SK-N-DZ (cell line): Measurements from ENCODE around the gene RTN3.
A peak's percentile ranks its signal among the peaks of the same experiment; 100 is the strongest.

Experiments
- DNase-seq: peaks from one replicate; pipeline ENCODE4 v3.0.0-alpha.2; 2015; ENCODE audit warnings: low spot score

Gene RTN3

GRCh38 chr11:63738720-63739360, 57.5 kb downstream of the RTN3 start:
- peak; percentile 73 for DNase-seq

GRCh38 chr11:63745304-63746170, 64.2 kb downstream of the RTN3 start:
- DNase-seq = no peak

- DNase-seq = no peak
These were observed 65.7 kb downstream of the RTN3 start for GRCh38 chr11:63747011-63747410.

GRCh38 chr11:63749624-63750023, 68.3 kb downstream of the RTN3 start:
- no peak for DNase-seq

GRCh38 chr11:63756919-63757761, 75.8 kb downstream of the RTN3 start:
- DNase-seq = no peak

- no peak for DNase-seq
These were observed 79.3 kb downstream of the RTN3 start for GRCh38 chr11:63760487-63761079.

- DNase-seq = no peak
These were observed 79.9 kb downstream of the RTN3 start for GRCh38 chr11:63761188-63761587.

GRCh38 chr11:63761931-63762653, 80.8 kb downstream of the RTN3 start:
- DNase-seq = no peak

- DNase-seq = no peak
These were observed 81.6 kb downstream of the RTN3 start for GRCh38 chr11:63762654-63763495.

GRCh38 chr11:63763496-63764339, 82.4 kb downstream of the RTN3 start:
- DNase-seq = no peak

GRCh38 chr11:63764340-63764678, 83.0 kb downstream of the RTN3 start:
- DNase-seq = no peak

- DNase-seq = no peak
These were observed 83.7 kb downstream of the RTN3 start for GRCh38 chr11:63764679-63765647.

- DNase-seq = no peak
These were observed 84.5 kb downstream of the RTN3 start for GRCh38 chr11:63765688-63766241.

GRCh38 chr11:63766531-63767235, 85.4 kb downstream of the RTN3 start:
- no peak for DNase-seq

- no peak for DNase-seq
These were observed 85.9 kb downstream of the RTN3 start for GRCh38 chr11:63767267-63767564.

- peak; percentile 84 for DNase-seq
These were observed 86.4 kb downstream of the RTN3 start for GRCh38 chr11:63767565-63768236.
